ENCODE results near the gene GRM8.
"Not testable (repeated sequence)": the region's sequence is repeated elsewhere in the genome, so short reads cannot be mapped to it uniquely, and the experiment has no call there.

DNA sequence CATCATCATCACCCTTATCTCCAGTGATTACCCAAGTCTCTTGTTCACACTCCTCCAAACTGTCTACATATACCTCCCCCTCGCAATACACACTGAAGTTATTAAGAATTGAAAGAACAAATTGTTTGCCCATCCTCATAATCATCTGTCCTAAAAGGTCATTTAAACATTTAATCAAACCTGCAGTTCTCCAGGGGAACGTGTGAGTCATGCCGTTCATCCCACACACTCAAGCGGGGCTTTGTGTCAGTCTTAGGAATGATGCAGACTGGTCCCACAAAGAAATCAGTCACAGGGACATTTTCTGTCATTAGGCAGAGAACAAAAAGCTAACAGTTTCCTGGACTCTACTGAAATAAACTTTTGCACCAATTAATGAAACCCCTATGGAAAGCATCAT, 365.2 kb downstream of the GRM8 start:
- TF ChIP-seq CBX8 (IDR thresholded peaks at IDR 0.05; ENCODE audit: borderline replicate concordance, extremely low read depth, low read depth, low read length, poor library complexity, severe bottlenecking); SRSF9 (IDR thresholded peaks at IDR 0.05; ENCODE audit: borderline replicate concordance, low read depth, low read length); FOXJ3 (CRISPR knock-in tag; IDR thresholded peaks at IDR 0.05); BRF1 (IDR thresholded peaks at IDR 0.05; ENCODE audit: borderline replicate concordance, extremely low read depth, insufficient read length); MTF1 (CRISPR knock-in tag; IDR thresholded peaks at IDR 0.05; ENCODE audit: borderline replicate concordance); LCOR (CRISPR knock-in tag; IDR thresholded peaks at IDR 0.05); JUND (IDR thresholded peaks at IDR 0.05; ENCODE audit: borderline replicate concordance, low read depth, low read length); JUND (tag; IDR thresholded peaks at IDR 0.05; ENCODE audit: borderline replicate concordance, low read depth, low read length): not testable (repeated sequence)
- TF ChIP-seq, protein P1, sequence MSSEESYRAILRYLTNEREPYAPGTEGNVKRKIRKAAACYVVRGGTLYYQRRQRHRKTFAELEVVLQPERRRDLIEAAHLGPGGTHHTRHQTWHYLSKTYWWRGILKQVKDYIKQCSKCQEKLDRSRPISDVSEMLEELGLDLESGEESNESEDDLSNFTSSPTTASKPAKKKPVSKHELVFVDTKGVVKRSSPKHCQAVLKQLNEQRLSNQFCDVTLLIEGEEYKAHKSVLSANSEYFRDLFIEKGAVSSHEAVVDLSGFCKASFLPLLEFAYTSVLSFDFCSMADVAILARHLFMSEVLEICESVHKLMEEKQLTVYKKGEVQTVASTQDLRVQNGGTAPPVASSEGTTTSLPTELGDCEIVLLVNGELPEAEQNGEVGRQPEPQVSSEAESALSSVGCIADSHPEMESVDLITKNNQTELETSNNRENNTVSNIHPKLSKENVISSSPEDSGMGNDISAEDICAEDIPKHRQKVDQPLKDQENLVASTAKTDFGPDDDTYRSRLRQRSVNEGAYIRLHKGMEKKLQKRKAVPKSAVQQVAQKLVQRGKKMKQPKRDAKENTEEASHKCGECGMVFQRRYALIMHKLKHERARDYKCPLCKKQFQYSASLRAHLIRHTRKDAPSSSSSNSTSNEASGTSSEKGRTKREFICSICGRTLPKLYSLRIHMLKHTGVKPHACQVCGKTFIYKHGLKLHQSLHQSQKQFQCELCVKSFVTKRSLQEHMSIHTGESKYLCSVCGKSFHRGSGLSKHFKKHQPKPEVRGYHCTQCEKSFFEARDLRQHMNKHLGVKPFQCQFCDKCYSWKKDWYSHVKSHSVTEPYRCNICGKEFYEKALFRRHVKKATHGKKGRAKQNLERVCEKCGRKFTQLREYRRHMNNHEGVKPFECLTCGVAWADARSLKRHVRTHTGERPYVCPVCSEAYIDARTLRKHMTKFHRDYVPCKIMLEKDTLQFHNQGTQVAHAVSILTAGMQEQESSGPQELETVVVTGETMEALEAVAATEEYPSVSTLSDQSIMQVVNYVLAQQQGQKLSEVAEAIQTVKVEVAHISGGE (CRISPR knock-in tag; IDR thresholded peaks at IDR 0.05): not testable (repeated sequence)
- TF ChIP-seq, protein P2, sequence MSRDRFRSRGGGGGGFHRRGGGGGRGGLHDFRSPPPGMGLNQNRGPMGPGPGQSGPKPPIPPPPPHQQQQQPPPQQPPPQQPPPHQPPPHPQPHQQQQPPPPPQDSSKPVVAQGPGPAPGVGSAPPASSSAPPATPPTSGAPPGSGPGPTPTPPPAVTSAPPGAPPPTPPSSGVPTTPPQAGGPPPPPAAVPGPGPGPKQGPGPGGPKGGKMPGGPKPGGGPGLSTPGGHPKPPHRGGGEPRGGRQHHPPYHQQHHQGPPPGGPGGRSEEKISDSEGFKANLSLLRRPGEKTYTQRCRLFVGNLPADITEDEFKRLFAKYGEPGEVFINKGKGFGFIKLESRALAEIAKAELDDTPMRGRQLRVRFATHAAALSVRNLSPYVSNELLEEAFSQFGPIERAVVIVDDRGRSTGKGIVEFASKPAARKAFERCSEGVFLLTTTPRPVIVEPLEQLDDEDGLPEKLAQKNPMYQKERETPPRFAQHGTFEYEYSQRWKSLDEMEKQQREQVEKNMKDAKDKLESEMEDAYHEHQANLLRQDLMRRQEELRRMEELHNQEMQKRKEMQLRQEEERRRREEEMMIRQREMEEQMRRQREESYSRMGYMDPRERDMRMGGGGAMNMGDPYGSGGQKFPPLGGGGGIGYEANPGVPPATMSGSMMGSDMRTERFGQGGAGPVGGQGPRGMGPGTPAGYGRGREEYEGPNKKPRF (IDR thresholded peaks at IDR 0.05; ENCODE audit: low read depth, low read length): not testable (repeated sequence)
- TF ChIP-seq, protein P3, sequence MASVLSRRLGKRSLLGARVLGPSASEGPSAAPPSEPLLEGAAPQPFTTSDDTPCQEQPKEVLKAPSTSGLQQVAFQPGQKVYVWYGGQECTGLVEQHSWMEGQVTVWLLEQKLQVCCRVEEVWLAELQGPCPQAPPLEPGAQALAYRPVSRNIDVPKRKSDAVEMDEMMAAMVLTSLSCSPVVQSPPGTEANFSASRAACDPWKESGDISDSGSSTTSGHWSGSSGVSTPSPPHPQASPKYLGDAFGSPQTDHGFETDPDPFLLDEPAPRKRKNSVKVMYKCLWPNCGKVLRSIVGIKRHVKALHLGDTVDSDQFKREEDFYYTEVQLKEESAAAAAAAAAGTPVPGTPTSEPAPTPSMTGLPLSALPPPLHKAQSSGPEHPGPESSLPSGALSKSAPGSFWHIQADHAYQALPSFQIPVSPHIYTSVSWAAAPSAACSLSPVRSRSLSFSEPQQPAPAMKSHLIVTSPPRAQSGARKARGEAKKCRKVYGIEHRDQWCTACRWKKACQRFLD (CRISPR knock-in tag; IDR thresholded peaks at IDR 0.05): not testable (repeated sequence)
- TF ChIP-seq, protein P4, sequence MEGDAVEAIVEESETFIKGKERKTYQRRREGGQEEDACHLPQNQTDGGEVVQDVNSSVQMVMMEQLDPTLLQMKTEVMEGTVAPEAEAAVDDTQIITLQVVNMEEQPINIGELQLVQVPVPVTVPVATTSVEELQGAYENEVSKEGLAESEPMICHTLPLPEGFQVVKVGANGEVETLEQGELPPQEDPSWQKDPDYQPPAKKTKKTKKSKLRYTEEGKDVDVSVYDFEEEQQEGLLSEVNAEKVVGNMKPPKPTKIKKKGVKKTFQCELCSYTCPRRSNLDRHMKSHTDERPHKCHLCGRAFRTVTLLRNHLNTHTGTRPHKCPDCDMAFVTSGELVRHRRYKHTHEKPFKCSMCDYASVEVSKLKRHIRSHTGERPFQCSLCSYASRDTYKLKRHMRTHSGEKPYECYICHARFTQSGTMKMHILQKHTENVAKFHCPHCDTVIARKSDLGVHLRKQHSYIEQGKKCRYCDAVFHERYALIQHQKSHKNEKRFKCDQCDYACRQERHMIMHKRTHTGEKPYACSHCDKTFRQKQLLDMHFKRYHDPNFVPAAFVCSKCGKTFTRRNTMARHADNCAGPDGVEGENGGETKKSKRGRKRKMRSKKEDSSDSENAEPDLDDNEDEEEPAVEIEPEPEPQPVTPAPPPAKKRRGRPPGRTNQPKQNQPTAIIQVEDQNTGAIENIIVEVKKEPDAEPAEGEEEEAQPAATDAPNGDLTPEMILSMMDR (IDR thresholded peaks at IDR 0.05 in 2 of 3, conservative IDR thresholded peaks at IDR 0.05 in 1 of 3; ENCODE audit: insufficient read depth in 2 of 3, low read depth in 1 of 3, low read length in 3 of 3): not testable (repeated sequence)

Measured in K562 (cell line).